Esophagus squamous epithelium (tissue), 5 donors: ENCODE data around the gene CARD6. TPM values are rescaled to one million over a fixed set of nuclear protein-coding genes. Genes with fewer than 3 reads are reported as not detected.

ENCODE experiments used
- DNase-seq: peaks from one replicate; lab custom pipeline; 2025; lab: John Stamatoyannopoulos, UW
- H3K27ac ChIP-seq, 4 donors: fragments of 200-600 bp; sonication (generic); one replicate each; pipeline ENCODE4 v1.5.1; 2016 to 2019; ENCODE audit warnings: mild to moderate bottlenecking in 1 of 4
- H3K27me3 ChIP-seq, 4 donors: fragments of 200-600 bp; sonication (generic); 1 replicate in 3 of 4; 2 replicates in 1 of 4; pipeline versions ENCODE4 v1.5.1 to v1.6.0; 2017 to 2021; ENCODE audit warnings: antibody characterized with exemption in 1 of 4
- H3K36me3 ChIP-seq, 3 donors: fragments of 200-600 bp; sonication (generic); one replicate each; pipeline ENCODE4 v1.5.1; 2016 to 2019
- H3K4me1 ChIP-seq, 3 donors: fragments of 200-600 bp; sonication (generic); one replicate each; pipeline ENCODE4 v1.5.1; 2017 to 2019
- H3K4me3 ChIP-seq, 4 donors: fragments of 200-600 bp; sonication (generic); 1 replicate in 3 of 4; 2 replicates in 1 of 4; pipeline ENCODE4 v1.5.1; 2016 to 2019; ENCODE audit warnings: mild to moderate bottlenecking in 2 of 4, moderate library complexity in 1 of 4
- H3K9me3 ChIP-seq, 3 donors: fragments of 200-600 bp; sonication (generic); one replicate each; pipeline ENCODE4 v1.5.1; 2016 to 2019
- CTCF ChIP-seq, 6 experiments: fragments of 450-650 bp in 4 of 6; fragments of 200-600 bp in 2 of 6; sonication (generic) in 2 of 6; IDR thresholded peaks; one replicate each; pipeline ENCODE4 v1.5.1; 2016 to 2019; ENCODE audit warnings: antibody characterized with exemption in 6 of 6, mild to moderate bottlenecking in 4 of 6, moderate library complexity in 4 of 6
- POLR2A ChIP-seq, 4 donors: fragments of 450-650 bp; IDR thresholded peaks; one replicate each; pipeline ENCODE4 v1.6.1; 2017; ENCODE audit warnings: antibody characterized with exemption in 4 of 4, mild to moderate bottlenecking in 4 of 4, moderate library complexity in 3 of 4
- WGBS, 2 donors: methylation state at CpG; one replicate each; pipeline ENCODE4 v1.1.5; 2018; 5-methylcytosine and 5-hydroxymethylcytosine counted together
- intact Hi-C: fragments of 100-400 bp; cut with DNase I; formaldehyde crosslinking; loops from one replicate; pipeline ENCODE4 v1.15.0; 2022
- total RNA-seq, 4 donors: library from RNA; depleted of rRNA; stranded (reverse); fragments of >200 nt; gene quantifications; one replicate each; pipeline ENCODE4 v1.1.0, GENCODE V29; 2016
- donor health status: DM: yes; HTN: yes; CAD: no.

CARD6 gene
- total RNA-seq, 4 donors from 2014 or later = 17.7 to 20.4 (median 19.2) TPM

DNA sequence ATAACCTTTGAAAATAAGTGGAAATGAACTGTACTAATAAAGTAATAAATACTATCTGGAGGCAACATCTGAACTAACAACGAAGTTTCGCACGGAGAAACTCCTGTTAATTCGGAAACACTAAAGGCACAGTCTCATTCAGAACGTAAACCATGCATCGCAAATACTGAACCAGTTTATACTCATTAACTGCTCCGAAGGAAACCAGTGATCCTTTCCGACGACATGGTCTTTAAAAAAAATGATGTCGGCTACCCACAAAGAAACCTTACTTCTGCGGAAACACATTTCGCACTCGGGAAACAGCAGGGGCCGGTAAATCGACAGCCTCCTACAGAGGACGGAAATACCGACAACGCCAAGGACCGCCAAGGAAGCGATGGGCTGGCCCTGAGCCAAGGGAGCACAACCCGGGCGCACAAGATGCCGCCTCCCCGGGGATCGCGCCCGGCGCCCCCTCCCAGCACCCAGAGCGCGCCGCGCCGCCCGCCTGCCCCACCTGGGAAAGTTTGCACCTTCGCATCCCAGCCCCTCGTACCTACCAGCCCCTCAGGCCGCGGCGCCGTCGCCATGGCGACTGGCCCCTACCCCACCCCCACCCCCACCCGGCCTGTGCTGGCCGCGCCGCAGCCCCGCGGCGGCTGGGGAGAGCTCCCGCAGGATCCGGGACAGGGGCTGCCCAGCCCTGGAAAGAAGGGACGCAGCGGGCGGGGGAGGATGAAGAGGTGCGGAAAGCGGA, 43.7 kb upstream of the CARD6 start:
- DNase-seq = no peak
- 0 to 3% methylated on average over 15 to 24 of the region's 56 CpGs for WGBS, 2 donors
- Histone ChIP-seq H3K4me3 (peak overlapping the region; percentile 63 to 100 (median 94)), H3K27me3 (no peaks in the 10 kb centered on the region), H3K9me3 (no peaks in the 10 kb centered on the region), H3K4me1 (peaks cover 0 to 56% (median 26%) of the 10 kb centered on the region in 3 donors), H3K27ac (peak overlapping the region; percentile 92 to 97 (median 94)), H3K36me3 (no peaks in the 10 kb centered on the region)
- TF ChIP-seq POLR2A (IDR thresholded peaks at IDR 0.05) (no peak), CTCF (IDR thresholded peaks at IDR 0.05) (no peak)
- intact Hi-C loops = no loop called here

- WGBS, 2 donors = 0% methylated on average over 4 to 8 of the region's 70 CpGs
- Histone ChIP-seq H3K36me3 (no peaks in the 10 kb centered on the region), H3K27me3 (no peaks in the 10 kb centered on the region), H3K4me1 (peaks cover 0 to 49% (median 26%) of the 10 kb centered on the region in 3 donors), H3K4me3 (peak within 1 kb of the TSS; percentile 63 to 100 (median 94)), H3K9me3 (no peaks in the 10 kb centered on the region), H3K27ac (peak within 1 kb of the TSS; percentile 92 to 97 (median 94))
- DNase-seq = peak; percentile 50
- peak; percentile 33 to 84 (median 66) for TF ChIP-seq CTCF (IDR thresholded peaks at IDR 0.05)
- peak in 2 of 4 donors; percentile 24 to 63 for TF ChIP-seq POLR2A (IDR thresholded peaks at IDR 0.05)
- intact Hi-C loops = no loop called here
Measured at GRCh38 chr5:40798012-40798800, 43.0 kb upstream of the CARD6 start, which contains the start of gene PRKAA1. TSS of gene PRKAA1 (minus strand) at chr5:40798374. CDS start at chr5:40798189, 185 bp downstream.

GRCh38 chr5:40798801-40799210, 42.4 kb upstream of the CARD6 start:
- no peaks in the 10 kb centered on the region for H3K27me3 ChIP-seq
- no peaks in the 10 kb centered on the region for H3K9me3 ChIP-seq
- no peaks in the 10 kb centered on the region for H3K36me3 ChIP-seq
- peaks cover 0 to 47% (median 26%) of the 10 kb centered on the region in 3 donors for H3K4me1 ChIP-seq
- TF ChIP-seq POLR2A (IDR thresholded peaks at IDR 0.05) = no peak
- TF ChIP-seq CTCF (IDR thresholded peaks at IDR 0.05) = no peak
- DNase-seq = no peak
- 1 to 4% methylated on average over 6 of the region's 7 CpGs for WGBS, 2 donors
- intact Hi-C loops = no loop called here
- H3K4me3 ChIP-seq = peak overlapping the region; percentile 63 to 100 (median 94)
- peak overlapping the region; percentile 92 to 97 (median 94) for H3K27ac ChIP-seq

GRCh38 chr5:40799258-40799657, 41.9 kb upstream of the CARD6 start:
- DNase-seq = no peak

More at GRCh38 chr5:40799258-40799657, 41.9 kb upstream of the CARD6 start:
- Histone ChIP-seq H3K36me3 (no peaks in the 10 kb centered on the region), H3K9me3 (no peaks in the 10 kb centered on the region), H3K4me1 (peaks cover 0 to 43% (median 26%) of the 10 kb centered on the region in 3 donors), H3K27ac (peak overlapping the region in 1 of 4 donors; percentile 97), H3K4me3 (peak overlapping the region in 1 of 4 donors; percentile 91), H3K27me3 (no peaks in the 10 kb centered on the region)
- no peak for TF ChIP-seq POLR2A (IDR thresholded peaks at IDR 0.05)
- no peak for TF ChIP-seq CTCF (IDR thresholded peaks at IDR 0.05)
- 0 to 14% methylated on average over 1 of the region's 1 CpG for WGBS, 2 donors
- intact Hi-C loops = no loop called here
